ENCODE results near the gene SEMA4B. TPM values are rescaled to one million over a fixed set of nuclear protein-coding genes. Genes with fewer than 3 reads are reported as not detected.
A peak's percentile ranks its signal among the peaks of the same experiment; 100 is the strongest.
"Not testable (repeated sequence)": the region's sequence is repeated elsewhere in the genome, so short reads cannot be mapped to it uniquely, and the experiment has no call there.

SEMA4B gene
- total RNA-seq, 1 experiment from 2014 or later = 73.0 TPM

- no peaks in the 10 kb centered on the region for H3K27me3 Mint-ChIP-seq (ENCODE audit: unreplicated experiment)
- intact Hi-C loops (cut with micrococcal nuclease; ENCODE audit: unreplicated experiment) = no loop called here
- no peak for DNase-seq
- no peak overlapping the region for H3K4me3 Mint-ChIP-seq (ENCODE audit: low read depth, unreplicated experiment)
- CTCF ChIA-PET = interaction anchor here (0.8 kb wide), 1 partner anchor 37 kb away, joined by 3 read pairs; the partner anchor contains the start of genes CIB1 and GDPGP1
- no TSS peak for BruUV-seq (replicated peaks)
- no peak overlapping the region for H3K27ac Mint-ChIP-seq (ENCODE audit: unreplicated experiment)
- peaks cover 43% of the 10 kb centered on the region for H3K4me1 Mint-ChIP-seq (ENCODE audit: low read depth, unreplicated experiment)
- TF ChIP-seq CTCF (IDR thresholded peaks at IDR 0.05; ENCODE audit: unreplicated experiment) = no peak
- peaks cover 78% of the 10 kb centered on the region for H3K36me3 Mint-ChIP-seq (ENCODE audit: insufficient read depth, unreplicated experiment)
- no peaks in the 10 kb centered on the region for H3K9me3 Mint-ChIP-seq (ENCODE audit: low read depth, unreplicated experiment)
Observed at GRCh38 chr15:90270502-90271150, 69.5 kb downstream of the SEMA4B start.

GRCh38 chr15:90271459-90272166, 70.5 kb downstream of the SEMA4B start:
- Mint-ChIP-seq H3K27me3 (ENCODE audit: unreplicated experiment) (no peaks in the 10 kb centered on the region), H3K27ac (ENCODE audit: unreplicated experiment) (no peak overlapping the region), H3K4me3 (ENCODE audit: low read depth, unreplicated experiment) (no peak overlapping the region), H3K36me3 (ENCODE audit: insufficient read depth, unreplicated experiment) (peaks cover 72% of the 10 kb centered on the region), H3K4me1 (ENCODE audit: low read depth, unreplicated experiment) (peaks cover 43% of the 10 kb centered on the region), H3K9me3 (ENCODE audit: low read depth, unreplicated experiment) (no peaks in the 10 kb centered on the region)
- TSS peak; percentile 0 for BruUV-seq (replicated peaks)
- no peak for DNase-seq
- intact Hi-C loops (cut with micrococcal nuclease; ENCODE audit: unreplicated experiment) = no loop called here
- TF ChIP-seq CTCF (IDR thresholded peaks at IDR 0.05; ENCODE audit: unreplicated experiment) = no peak
- CTCF ChIA-PET = no interaction called here

- H3K36me3 Mint-ChIP-seq (ENCODE audit: insufficient read depth, unreplicated experiment) = peaks cover 17% of the 10 kb centered on the region
- BruUV-seq (replicated peaks); CTCF ChIA-PET; H3K27ac Mint-ChIP-seq (ENCODE audit: unreplicated experiment); H3K27me3 Mint-ChIP-seq (ENCODE audit: unreplicated experiment); H3K4me1 Mint-ChIP-seq (ENCODE audit: low read depth, unreplicated experiment); H3K4me3 Mint-ChIP-seq (ENCODE audit: low read depth, unreplicated experiment); H3K9me3 Mint-ChIP-seq (ENCODE audit: low read depth, unreplicated experiment); DNase-seq; intact Hi-C loops (cut with micrococcal nuclease; ENCODE audit: unreplicated experiment): not testable (repeated sequence)
Observed at GRCh38 chr15:90278467-90278866, 77.3 kb downstream of the SEMA4B start.

Other genes starting within 250 kb of the SEMA4B start
- 14.3 and 15.4 TPM in 2 replicates for gene ZNF710, start 200.0 kb upstream of the SEMA4B start, total RNA-seq (2022)
- 96.1 and 108 TPM in 2 replicates for gene IDH2, start 98.9 kb upstream of the SEMA4B start, total RNA-seq (2022)
- gene CIB1, start 32.6 kb downstream of the SEMA4B start, total RNA-seq (2022) = 82.8 and 86.7 TPM in 2 replicates
- 17.5 and 20.3 TPM in 2 replicates for gene GDPGP1, start 32.9 kb downstream of the SEMA4B start, total RNA-seq (2022)
- gene TTLL13, start 48.2 kb downstream of the SEMA4B start, total RNA-seq (2022) = 0.29 and 0.71 TPM in 2 replicates
- 110 and 114 TPM in 2 replicates for gene NGRN, start 64.3 kb downstream of the SEMA4B start, total RNA-seq (2022)
- 6.2 and 10.4 TPM in 2 replicates for gene ZNF774, start 151.0 kb downstream of the SEMA4B start, total RNA-seq (2022)
- gene IQGAP1, start 186.9 kb downstream of the SEMA4B start, total RNA-seq (2022) = 193 and 206 TPM in 2 replicates